Hematopoietic multipotent progenitor cell treated with erythropoietin and hydrocortisone succinate and interleukin-3 and kit ligand, for 4 days (in vitro differentiated cells): ENCODE results near the gene CHRD.
"Not testable (repeated sequence)": the region's sequence is repeated elsewhere in the genome, so short reads cannot be mapped to it uniquely, and the experiment has no call there.

ENCODE experiments used
- DNase-seq: peaks from one replicate; pipeline ENCODE4 v3.0.0-alpha.2; 2015

CHRD gene

DNA sequence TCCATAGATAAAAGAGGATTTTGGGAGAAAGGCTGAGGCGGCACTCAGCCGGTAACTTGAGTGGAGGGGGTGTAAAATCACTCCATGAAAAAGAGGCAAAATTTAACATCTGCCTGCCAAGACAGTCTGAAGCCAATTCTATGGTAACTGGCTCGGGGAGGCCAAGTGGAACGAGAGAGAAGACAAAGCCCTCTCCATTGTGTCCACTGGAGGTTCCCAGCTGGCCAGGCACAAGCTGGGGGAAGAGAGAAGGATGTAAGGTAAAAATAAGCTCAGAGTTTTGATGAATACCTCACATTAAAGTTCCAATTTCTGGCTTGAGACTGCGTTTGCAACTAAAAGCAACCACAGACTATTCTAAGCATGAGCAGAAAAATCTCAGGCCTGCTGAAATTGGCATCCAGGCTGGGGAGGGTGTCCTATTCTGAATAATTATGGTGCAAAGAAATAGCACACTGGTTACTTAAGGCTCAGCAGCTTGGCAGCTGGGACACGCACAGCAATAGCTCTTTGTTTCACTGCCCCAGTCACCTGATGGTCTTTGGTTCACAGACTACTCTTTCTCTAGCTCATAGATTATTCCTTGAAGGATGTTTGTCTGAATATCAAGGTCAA is 48.8 kb downstream of the CHRD start:
- DNase-seq = no peak

DNA sequence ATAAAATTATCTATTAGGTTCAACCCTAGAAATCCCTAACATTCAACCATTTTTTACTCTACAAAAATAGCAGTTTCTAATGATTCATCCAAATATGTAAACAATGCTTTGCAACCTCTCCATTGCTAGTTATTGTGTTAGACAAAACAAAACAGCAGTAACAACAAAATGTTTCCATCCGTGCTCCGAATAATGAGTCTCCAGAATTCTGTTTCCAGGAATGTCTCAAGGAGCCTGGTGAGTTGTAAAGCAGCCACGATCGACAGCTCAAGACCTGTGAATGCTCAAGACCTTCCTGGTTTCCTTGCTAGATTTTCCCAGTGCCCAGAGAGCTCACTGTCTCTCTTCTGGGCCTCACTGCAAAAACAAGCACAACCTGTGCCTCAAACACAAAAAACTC is 49.9 kb downstream of the CHRD start:
- no peak for DNase-seq

DNA sequence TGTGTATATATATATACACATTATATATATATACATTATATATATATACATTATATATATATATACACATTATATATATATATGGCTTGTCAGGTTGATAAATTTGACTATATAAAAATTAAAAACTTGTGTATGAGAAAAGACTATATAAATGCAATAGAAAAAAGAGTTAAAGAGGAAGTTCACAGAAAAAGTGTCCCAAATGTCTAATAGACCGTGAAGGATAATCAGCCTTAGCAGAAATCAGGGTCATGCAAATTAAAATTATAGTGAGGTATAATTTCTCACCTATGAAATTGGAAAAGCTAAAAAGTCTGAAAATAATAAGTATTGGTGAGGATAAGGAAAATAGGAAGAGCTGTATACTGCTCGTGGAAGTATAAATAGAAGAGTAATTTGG is 51.1 kb downstream of the CHRD start:
- DNase-seq = no peak

DNA sequence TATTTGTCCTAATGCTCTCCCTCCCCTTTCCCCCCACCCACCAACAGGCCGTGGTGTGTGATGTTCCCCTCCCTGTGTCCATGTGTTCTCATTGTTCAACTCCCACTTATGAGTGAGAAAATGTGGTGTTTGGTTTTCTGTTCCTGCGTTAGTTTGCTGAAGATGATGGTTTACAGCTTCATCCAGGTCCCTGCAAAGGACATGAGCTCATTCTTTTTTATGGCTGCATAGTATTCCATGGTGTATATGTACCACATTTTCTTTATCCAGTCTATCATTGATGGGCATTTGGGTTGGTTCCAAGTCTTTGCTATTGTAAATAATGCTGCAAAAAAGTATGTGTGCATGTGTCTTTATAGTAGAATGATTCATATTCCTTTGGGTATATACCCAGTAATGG is 53.3 kb downstream of the CHRD start:
- not testable (repeated sequence) for DNase-seq

DNA sequence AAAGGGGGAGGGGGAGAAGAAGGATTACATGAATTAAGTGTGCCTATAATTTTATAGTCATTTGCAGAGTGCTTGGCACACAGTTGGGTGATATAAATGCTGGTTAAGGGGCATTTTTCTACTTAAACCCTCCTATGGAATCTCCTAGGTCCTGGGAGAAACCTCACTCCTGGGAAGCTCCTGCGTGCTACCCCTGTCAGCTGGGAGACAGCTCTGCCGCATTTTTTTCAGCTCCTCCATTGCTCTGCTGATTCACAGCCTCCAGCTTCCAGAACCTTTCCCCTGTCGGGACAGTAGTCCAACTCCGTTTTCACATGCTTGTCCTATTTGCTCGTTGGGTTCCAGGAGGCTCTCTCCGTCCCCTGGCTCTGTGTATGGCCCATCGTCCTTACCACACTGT is 59.2 kb downstream of the CHRD start:
- DNase-seq = no peak
